Stimulated activated CD4-positive, alpha-beta T cell treated with anti-CD3 and anti-CD28 coated beads, TNF-alpha, amount 100 ng/mL, for 48 hours (primary cell): ENCODE measurements around the gene DENND1A.

Experiments
- DNase-seq, 3 donors: peaks; one replicate each; pipeline ENCODE4 v3.0.0-alpha.2; 2020; ENCODE audit warnings: low read depth in 3 of 3

The DENND1A gene

GRCh38 chr9:123487944-123488548 is 441.9 kb downstream of the DENND1A start:
- no peak for DNase-seq

- no peak for DNase-seq
Observed at GRCh38 chr9:123486431-123486830, 443.5 kb downstream of the DENND1A start.

- no peak for DNase-seq
Observed at GRCh38 chr9:123485216-123485615, 444.7 kb downstream of the DENND1A start.

GRCh38 chr9:123484130-123484529 is 445.8 kb downstream of the DENND1A start:
- DNase-seq, result no peak

GRCh38 chr9:123483191-123483803 is 446.6 kb downstream of the DENND1A start:
- no peak for DNase-seq

GRCh38 chr9:123482295-123482968 is 447.5 kb downstream of the DENND1A start:
- no peak for DNase-seq

GRCh38 chr9:123481209-123481865 is 448.6 kb downstream of the DENND1A start:
- no peak for DNase-seq

GRCh38 chr9:123480791-123481190 is 449.1 kb downstream of the DENND1A start:
- DNase-seq, result no peak

GRCh38 chr9:123480096-123480495 is 449.8 kb downstream of the DENND1A start:
- no peak for DNase-seq

- DNase-seq, result no peak
Observed at GRCh38 chr9:123478967-123479602, 450.8 kb downstream of the DENND1A start.

- no peak for DNase-seq
Observed at GRCh38 chr9:123478160-123478559, 451.8 kb downstream of the DENND1A start.

- no peak for DNase-seq
Observed at GRCh38 chr9:123475407-123475806, 454.5 kb downstream of the DENND1A start.

GRCh38 chr9:123472862-123473614 is 456.9 kb downstream of the DENND1A start:
- DNase-seq, result no peak

GRCh38 chr9:123471843-123472570 is 457.9 kb downstream of the DENND1A start:
- DNase-seq, result no peak

GRCh38 chr9:123470991-123471770 is 458.7 kb downstream of the DENND1A start:
- DNase-seq, result no peak

GRCh38 chr9:123470121-123470782 is 459.7 kb downstream of the DENND1A start:
- no peak for DNase-seq

- no peak for DNase-seq
Observed at GRCh38 chr9:123469282-123469681, 460.6 kb downstream of the DENND1A start.

- no peak for DNase-seq
Observed at GRCh38 chr9:123468541-123468940, 461.4 kb downstream of the DENND1A start.

- DNase-seq, result no peak
Observed at GRCh38 chr9:123465304-123465703, 464.6 kb downstream of the DENND1A start.
